SIG-M5 treated with dmso at 0.1 percent for 504 hours (cell line): ENCODE measurements around the gene LY86.

Experiments used
- DNase-seq: peaks from one replicate; lab custom pipeline; 2025; ENCODE audit not compliant: unreplicated experiment; lab: John Stamatoyannopoulos, UW

LY86 gene

DNA sequence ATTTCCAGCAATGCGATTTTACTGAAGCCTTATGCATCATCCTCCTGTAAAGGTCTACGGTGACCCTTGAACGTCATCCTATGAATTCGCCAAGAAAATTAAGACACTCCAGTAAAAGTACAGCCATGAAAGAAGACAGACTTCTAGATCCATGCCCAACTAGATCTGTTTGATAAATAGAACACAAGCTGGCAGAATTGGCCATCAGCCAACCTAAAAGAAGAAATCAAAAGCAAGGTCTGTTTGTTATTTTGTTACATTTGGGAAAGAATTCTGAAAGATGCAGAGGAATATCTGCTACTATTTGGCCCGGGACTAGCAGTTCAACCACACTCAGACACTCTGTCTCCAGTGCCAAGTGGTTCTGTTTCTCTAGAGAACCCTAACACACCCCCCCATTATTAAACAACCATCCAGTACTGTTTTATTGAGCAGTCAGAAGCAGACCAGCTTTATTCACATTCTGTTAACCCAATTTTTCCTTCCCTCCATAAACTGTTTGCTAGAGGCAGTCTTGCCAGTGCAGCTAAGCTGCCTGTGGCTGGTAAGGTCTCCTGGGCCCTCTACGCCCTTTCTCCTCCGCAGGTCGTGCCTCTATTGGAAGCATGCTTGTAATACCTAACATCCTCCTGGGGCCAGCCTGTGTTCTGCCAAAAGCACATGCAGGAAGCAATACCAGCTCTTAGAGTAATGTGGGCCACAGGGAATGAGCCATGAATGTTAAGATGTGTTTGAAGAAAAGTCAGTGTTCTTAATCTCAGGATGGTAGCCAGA is 30.7 kb downstream of the LY86 start:
- DNase-seq: no peak

DNA sequence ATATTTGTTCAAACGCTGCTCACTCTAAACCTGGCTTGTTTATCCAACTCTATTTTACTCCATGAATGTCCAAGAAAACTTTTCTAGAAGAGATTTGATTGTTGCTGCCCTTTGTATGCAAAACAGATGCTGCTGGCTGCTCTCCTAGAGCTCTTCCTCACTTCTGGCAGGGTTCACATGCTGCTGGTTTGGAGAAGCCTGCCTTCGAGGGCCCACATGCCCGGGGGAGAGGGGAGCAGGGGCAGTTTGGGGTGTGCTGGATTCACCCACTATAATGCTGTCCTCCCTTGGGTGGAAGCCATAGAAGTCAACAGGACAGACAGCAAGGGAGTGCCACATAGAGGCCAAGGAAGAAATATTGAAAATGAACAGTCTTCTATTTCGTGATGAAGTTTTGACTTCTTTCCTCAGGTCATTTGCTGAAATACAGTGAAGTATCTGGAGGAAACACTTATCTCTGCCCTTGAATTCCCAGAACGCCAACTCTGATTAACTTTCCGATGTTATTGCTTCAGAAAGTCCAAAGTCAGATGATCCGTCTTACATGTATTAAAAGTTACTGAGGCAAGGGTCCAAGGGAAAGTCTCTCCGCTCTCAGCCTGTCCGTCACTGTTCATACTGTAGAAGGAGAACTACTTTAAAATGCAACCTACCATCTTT is 32.4 kb downstream of the LY86 start:
- no peak for DNase-seq

DNA sequence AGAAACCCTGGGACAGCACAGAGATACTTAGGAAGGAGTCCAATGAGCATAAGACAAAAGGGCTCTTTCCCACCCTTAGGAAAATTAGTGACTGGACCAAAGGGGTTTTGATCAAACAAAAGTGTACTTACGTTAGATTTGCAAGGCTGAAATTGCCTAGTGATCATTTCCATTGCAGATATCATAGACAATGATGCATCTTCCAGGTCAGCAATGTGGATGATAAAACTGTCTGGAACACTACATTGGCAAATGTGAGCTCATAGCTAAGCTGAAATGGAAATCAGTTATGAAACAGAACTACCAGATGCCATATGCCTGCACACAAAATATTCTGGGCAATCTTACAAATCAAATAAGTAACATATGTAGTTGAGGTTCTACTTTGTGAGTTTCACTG is 34.0 kb downstream of the LY86 start:
- DNase-seq: no peak

DNA sequence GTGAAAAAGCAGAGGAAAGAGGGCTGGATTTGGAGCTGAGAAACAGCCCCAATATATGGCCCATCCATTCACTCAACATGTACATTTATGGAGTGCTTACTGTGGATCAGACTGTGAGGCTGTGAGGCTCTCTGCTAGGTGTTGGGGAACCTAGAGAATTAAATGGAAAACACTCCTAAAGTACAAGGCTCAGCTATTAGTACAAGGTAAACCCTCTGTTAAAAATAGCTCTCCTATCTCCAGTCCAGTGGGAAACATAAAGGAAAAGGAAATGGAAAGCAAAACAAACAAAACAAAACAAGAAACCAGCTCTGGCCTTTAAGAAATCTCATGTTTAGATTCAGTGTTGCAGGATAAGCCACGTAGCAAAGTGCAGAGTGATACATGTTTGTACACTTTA is 35.0 kb downstream of the LY86 start:
- no peak for DNase-seq

DNA sequence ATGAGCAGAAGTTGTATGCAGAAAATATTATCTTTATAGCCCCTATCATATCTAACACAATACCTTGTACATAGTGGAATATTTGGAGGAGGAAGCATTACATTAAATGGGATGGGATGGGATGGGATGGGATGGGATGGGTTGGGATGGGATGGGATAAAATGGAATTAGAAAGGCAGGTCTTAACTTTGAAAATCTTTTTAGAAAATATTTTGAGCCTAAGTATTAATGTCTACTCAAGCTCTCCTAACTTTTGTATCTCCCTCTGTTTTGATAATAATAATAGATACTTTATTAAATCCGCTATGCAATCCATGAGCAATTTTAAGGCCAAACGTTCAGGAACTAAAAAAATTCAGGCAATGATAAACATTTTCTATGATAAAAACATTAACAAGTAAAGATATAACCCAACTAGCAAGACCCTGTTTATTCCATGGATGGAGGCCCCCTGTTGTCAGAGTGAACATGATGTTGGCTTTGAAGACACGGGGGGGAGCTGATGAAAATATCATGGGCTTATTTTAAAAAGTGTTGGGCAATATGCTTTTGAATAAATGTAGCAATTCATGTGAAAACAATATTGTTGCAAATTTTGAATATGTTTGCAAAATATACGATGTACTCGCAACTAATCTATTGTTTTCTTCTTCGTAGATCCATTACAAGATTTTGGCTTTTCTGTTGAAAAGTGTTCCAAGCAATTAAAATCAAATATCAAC is 35.9 kb downstream of the LY86 start:
- DNase-seq: no peak

DNA sequence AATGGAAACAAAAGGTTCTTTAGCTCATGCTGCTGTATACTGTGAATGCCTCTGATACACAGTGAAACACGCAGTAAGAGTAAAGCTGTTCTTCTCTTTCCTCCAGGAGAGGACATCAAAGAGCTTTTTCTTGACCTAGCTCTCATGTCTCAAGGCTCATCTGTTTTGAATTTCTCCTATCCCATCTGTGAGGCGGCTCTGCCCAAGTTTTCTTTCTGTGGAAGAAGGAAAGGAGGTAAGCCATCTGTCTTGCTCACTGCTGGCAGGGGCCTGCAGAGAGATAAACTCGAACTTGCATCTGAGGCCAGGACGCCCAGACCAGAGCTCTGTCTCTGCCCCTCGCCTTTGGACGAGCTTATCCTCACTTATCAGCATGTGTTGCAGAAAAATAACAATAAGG is 37.7 kb downstream of the LY86 start:
- DNase-seq: no peak

DNA sequence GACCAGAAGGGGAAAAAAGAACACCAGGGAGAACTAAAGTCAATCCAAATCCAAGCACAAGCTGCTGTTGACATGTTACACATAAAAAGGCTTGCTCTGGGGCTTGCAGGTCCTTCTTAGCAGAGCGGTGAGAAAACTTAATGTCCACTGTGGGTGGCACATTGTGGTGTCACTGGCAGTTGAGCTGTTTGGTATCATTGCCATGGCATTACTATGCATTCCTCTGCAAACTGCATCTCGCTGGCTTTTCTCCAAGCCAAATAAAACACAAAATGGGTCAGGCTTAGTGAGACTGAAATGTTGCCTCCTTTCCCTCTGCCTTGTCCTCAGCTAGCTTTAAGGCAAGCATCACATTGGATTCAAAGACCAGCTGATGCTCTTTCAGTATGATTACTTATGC is 40.9 kb downstream of the LY86 start:
- DNase-seq: no peak

DNA sequence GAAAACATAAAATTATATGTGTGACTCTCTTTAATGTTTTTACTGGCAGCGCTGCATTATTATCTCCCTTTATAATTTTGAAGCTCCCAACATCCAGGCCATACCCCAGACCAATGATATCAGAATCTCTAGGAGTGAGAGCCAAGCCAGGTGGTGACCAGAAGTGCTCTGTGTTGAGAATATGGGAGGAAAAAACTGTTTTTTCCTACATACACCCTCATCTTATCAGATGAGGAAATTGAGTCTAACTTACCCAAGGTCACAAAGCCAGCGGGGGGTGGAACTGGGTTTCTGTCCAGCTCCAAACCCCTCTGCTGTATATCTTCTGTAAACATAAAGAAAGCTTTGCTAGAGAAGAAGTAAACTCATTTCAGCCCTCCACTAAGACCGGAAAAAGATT is 42.5 kb downstream of the LY86 start:
- DNase-seq: no peak

DNA sequence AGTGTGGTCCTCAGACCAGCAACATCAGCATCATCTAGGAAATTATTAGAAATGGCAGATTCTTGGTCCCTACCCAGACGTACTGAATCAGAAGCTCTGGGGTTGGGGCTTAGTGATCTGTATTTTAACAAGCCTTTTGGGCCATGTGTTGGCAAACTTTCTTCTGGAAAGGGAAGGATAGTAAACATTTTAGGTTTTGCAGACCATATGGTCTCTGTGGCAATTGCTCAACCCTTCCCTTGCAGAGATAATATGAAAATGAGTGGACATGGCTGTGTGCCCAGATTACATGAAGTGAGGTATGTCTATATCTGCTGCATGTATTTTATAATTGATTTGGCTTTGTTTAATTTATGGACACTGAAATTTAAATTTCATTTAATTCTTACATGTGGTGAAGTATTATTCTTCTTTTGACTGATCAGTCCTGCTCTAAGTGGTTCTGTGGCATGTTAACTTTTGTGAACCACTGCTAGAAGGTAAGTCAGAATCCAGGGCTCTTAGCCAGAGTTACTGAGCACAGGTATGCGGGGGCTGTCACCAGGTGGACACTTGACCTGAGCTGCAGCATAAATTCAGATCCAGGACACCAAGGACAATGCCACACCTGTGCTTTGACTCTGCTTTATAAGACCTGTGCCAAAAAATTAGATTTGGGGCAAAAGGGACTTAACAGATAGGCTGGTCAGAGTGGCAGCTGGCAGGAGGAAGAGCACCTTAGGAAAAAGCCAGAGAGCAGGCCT is 43.2 kb downstream of the LY86 start:
- no peak for DNase-seq

DNA sequence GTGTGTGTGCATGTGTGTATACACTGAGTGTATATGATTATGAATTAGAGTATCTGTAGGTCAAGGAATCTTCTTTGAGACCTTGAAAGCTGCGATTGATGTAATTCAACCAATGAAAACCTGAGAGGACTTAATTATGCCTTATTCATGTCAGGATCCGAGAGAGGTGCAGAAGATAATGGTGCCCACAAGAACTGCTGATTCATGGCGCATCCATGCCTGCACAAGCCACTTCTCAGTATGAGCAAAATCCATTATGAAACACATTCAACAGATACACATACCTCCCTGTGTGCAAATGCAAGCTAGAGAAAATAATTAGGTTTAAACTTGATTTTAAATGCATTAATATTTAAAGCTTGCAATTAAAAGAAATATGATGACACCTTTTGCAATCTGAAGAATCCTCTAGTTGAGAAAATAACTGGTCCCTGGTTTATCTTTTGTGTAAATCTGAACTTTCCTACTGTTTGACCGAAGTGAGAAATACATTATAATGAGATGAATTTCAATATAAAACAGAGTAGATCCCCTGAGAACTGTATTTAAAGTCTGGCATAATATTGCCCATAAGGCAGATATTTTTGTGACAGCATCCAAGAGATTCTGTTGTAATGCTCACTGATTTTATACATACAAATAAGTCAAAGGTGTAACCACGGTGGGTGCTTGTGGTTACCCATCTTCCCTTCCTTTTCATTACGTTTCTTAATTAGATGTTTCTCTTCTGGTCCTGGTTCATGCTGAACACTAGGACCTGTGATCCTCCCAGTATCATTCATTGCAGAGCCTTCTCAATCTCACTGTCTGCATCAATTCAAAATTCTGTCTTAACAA is 45.6 kb downstream of the LY86 start:
- no peak for DNase-seq

DNA sequence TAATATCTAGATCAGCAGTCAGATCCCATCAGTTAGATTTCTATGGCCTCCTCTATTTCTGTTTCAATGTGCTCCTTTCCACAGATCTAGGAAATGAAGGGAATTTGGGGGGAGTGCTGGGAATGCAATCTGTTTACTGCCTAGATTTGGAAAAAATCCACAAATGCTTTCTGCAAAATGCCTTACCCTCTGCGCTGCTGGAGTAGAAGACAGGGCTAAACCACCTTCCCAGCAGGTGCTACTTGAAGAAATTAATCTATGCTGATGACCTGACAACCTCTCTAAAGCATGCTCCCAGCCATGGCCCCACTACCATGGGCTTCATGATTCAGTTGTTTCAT is 46.2 kb downstream of the LY86 start:
- no peak for DNase-seq

DNA sequence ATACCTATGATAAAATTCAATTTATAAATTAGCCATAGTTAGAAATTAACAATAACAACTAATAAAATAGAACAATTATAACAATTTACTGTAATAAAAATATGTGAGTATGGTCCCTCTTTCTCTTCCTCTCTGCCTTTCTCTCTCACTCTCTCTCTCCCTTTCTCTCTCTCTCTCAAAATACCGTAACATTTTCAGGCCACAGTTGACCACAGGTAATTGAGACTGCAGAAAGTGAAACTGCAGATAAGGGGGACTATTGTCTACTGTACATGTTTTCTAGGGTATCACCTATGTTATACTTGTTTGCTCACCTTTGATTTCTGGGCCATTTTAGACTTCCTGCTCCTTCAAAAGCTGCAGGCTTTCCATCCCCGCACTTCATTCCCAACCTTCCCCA is 46.8 kb downstream of the LY86 start:
- DNase-seq: no peak

DNA sequence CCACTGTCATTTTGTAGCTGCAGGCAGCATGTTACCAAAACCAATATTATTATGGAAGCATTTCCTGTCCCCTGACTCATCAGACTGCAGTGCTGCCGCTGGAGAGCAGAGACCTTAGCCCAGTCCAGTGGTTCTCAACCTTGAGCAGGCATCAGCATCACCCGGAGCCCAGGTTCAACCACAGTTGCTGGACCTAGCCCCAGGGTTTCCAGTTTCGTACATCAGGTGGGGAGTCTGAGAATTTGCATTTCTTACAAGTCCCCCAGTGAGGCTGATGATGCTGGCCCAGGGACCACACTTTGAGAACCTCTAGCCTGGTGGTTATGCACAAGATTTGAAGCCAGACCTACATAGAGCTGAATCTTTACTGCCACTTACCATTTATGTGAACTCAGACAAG is 47.3 kb downstream of the LY86 start:
- no peak for DNase-seq

DNA sequence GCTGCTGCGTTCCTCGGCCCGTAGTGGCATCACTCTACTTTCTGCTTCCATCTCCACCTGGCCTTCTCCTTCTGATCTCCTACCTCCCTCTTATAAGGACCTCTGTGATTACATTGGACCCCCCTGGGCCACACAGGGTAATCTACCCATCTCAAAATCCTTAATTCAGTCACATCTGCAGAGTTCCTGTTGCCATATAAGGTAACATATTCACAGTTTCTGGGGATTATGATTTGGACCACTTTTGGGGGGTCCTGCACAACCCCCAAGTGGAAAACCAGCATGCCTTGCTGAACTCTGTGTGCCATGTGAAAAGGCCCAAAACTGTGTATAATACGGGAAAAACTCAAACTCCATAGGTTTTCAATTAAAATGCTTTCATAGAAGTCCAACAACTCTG is 51.1 kb downstream of the LY86 start:
- DNase-seq: no peak

DNA sequence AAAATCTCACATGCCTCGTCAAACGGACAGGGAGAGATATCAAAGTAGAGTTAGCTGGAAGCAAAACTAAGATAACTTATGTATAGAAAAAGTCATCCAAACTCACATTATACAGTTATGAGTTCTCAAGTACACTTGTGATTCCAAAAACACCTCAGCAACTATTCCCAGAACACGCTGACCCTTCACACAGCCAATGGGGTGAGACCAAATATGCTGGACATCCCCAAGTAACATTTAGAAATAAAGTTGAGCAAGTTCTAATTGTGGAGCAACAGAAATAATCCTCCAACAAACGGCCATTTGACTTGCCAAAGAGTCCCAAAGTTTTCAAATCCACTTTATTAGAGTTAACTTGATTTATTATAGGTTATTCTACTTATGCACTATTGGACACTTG is 52.4 kb downstream of the LY86 start:
- no peak for DNase-seq

DNA sequence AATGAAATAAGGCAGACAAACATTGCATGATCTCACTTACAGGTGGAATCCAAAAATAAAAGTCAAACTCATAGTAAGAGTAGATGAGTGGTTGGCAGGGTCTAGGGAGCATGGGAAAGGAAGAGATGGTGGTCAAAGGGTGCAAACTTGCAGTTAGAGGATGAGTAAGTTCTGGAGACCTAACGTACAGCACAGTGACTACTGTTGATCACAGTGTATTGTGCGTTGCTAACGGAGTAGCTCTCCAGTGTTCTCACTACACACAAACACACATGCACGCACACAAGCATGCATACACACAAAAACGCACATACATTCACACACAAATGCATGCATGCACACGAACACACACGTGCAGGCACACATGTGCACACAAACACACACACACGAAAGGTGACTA is 54.9 kb downstream of the LY86 start:
- no peak for DNase-seq

DNA sequence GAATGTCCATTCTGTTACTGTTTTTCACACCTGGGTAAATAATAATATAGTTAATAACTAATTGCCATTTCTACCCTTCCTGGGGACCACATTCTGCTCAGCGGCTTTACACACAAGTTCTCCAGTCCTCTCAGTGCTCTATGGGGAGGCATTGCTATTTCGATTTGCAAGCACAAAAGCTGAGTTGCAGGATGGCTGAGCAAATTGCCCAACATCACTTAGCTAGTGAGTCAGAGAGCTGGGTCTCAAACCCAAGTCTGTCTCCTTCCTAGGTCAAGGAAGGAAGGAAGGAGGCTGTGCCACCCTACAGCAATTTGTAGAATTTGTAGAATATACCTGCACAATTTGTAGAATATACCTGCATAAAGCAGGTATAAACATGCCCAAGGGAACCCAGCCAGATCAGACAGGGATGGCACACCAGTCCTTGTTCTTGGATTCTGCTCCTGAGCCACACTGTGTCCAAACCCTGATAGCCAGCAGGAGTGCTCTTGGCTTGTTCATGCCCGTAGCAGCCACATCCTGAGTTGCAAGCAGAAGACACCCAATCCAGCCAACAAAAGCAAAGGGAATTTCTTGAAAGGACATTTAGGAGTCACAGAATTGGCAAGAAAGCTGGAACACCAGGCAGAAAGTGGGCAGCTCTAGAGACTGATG is 56.9 kb downstream of the LY86 start:
- no peak for DNase-seq

DNA sequence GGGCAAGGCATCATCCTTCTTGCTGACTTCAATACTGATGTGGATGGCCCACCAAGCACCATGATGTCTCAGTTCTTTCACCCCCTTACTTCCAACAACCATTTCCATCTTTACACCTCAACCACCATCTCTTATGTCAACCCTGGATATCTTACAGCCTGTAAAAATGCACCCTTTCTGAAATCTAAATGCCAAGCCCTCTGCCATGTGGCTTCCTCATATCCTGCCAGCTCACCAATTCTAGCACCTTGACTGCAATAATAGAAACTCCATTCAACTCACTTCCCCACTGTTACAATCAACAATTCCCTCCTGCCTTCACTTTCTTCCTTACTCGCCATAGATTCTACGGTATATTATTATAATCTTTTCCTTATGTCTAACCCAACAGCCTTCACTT is 57.9 kb downstream of the LY86 start:
- no peak for DNase-seq

DNA sequence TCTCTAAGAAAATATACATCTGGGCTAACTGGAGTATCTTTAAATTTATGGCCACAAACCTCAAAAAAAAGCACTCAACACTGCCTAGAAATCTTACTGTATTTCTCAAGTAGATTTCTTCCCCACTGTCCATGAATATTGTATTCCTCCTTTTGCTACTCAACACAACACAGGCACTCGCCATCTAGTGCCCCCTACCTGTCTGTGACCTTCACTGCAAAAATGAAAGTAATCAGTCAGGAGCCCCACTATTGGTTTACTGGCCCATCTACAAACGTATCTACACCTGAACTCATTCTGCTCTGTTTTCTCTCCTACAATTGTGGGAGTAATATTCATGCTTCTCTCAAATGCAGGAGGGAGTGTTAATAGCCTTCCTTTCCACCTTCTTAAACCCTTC is 58.3 kb downstream of the LY86 start:
- no peak for DNase-seq

DNA sequence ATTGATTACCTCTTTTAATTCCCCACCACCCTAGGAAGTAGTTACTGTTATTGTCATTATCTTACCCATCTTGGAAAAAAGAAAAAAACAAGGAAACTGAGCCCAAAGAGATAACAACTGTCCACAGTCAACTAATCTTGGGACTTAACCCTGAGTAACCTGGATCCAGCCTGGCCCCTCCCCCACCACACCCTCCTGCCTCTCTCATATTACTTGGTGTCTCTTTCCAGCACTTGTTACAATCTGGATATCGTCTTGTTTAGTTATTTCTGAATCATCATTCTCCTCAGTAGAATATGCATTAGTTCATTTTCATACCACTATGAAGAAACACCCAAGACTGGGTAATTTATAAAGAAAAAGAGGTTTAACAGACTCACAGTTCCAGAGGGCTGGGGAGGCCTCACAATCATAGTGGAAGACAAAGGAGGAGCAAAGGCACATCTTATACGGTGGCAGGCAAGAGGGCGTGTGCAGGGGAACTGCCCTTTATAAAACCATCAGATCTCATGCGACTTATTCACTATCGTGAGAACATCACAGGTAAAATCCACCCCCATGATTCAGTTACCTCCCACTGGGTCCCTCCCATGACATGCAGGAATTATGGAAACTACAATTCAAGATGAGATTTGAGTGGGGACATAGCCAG is 60.3 kb downstream of the LY86 start:
- no peak for DNase-seq
